ENCODE results near the gene ZER1. TPM values are rescaled to one million over a fixed set of nuclear protein-coding genes. Genes with fewer than 3 reads are reported as not detected.

The ZER1 gene
- polyA plus RNA-seq, 1 experiment, result 28.0 TPM

GRCh38 chr9:128718475-128718874, 53.3 kb downstream of the ZER1 start:
- TF ChIP-seq, protein P1, sequence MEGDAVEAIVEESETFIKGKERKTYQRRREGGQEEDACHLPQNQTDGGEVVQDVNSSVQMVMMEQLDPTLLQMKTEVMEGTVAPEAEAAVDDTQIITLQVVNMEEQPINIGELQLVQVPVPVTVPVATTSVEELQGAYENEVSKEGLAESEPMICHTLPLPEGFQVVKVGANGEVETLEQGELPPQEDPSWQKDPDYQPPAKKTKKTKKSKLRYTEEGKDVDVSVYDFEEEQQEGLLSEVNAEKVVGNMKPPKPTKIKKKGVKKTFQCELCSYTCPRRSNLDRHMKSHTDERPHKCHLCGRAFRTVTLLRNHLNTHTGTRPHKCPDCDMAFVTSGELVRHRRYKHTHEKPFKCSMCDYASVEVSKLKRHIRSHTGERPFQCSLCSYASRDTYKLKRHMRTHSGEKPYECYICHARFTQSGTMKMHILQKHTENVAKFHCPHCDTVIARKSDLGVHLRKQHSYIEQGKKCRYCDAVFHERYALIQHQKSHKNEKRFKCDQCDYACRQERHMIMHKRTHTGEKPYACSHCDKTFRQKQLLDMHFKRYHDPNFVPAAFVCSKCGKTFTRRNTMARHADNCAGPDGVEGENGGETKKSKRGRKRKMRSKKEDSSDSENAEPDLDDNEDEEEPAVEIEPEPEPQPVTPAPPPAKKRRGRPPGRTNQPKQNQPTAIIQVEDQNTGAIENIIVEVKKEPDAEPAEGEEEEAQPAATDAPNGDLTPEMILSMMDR (IDR thresholded peaks at IDR 0.05; ENCODE audit: low read depth, low read length), result no peak
- DNase-seq (ENCODE audit: low read depth, low spot score), result no peak
- Histone ChIP-seq H3K9me3 (ENCODE audit: control insufficient read depth, insufficient read depth, low read length) (no peaks in the 10 kb centered on the region; the same call in 1 of the 2 replicates), H3K27ac (ENCODE audit: low read depth, low read length) (no peak overlapping the region), H3K4me3 (ENCODE audit: low read depth, low read length) (no peak overlapping the region), H3K27me3 (ENCODE audit: control insufficient read depth, insufficient read depth, low read length) (no peaks in the 10 kb centered on the region)
- POLR2A ChIA-PET, result interaction anchor here (0.7 kb wide), 1 partner anchor 208 kb away, joined by 4 read pairs; no protein-coding TSS in a partner anchor
- CTCF ChIA-PET, result interaction anchor here (0.8 kb wide), 1 partner anchor 15 kb away, joined by 3 read pairs; no protein-coding TSS in a partner anchor

GRCh38 chr9:128718047-128718446, 53.7 kb downstream of the ZER1 start:
- CTCF ChIA-PET, result interaction anchor here (0.6 to 1.0 kb wide), 3 partner anchors 15 to 247 kb away, joined by 3 to 6 read pairs (median 4); partner anchors contain the start of gene PKN3
- TF ChIP-seq, protein P1 (IDR thresholded peaks at IDR 0.05; ENCODE audit: low read depth, low read length), result no peak
- no peak overlapping the region for H3K27ac ChIP-seq (ENCODE audit: low read depth, low read length)

DNA sequence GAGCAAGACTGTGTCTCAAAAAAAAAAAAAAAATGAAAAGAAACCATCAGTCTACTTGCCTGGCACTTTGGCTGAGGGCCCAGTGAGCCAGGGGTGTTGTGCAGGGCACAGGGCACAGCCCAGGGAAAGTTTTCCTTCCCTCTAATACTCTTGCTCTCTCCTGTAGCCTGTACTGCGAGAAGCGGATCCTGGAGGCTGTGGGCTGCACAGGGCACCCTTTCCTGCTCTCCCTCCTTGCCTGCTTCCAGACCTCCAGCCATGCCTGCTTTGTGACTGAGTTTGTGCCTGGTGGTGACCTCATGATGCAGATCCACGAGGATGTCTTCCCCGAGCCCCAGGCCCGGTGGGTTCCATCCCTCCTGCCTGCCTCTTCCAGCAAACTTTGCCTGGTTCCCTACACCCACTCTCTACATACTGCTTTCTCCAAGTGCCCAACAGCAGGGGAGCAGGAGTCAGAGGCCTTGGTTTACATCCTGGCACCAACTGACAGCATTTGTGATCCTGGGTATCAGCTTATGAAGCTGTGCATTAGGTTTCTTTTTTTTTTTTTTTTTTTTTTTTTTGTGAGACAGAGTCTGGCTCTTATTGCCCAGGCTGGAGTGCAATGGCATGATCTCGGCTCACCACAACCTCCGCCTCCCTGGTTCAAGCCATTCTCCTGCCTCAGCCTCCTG, 55.0 kb downstream of the ZER1 start:
- TF ChIP-seq, protein P1 (IDR thresholded peaks at IDR 0.05; ENCODE audit: low read depth, low read length), result no peak
- CTCF ChIA-PET, result no interaction called here
- POLR2A ChIA-PET, result interaction anchor here (0.6 kb wide), 2 partner anchors 43 to 288 kb away, joined by 3 to 4 read pairs; no protein-coding TSS in a partner anchor
- no peak for DNase-seq (ENCODE audit: low read depth, low spot score)
- Histone ChIP-seq H3K9me3 (ENCODE audit: control insufficient read depth, insufficient read depth, low read length) (no peaks in the 10 kb centered on the region; the same call in 1 of the 2 replicates), H3K27me3 (ENCODE audit: control insufficient read depth, insufficient read depth, low read length) (no peaks in the 10 kb centered on the region), H3K4me3 (ENCODE audit: low read depth, low read length) (no peak overlapping the region), H3K27ac (ENCODE audit: low read depth, low read length) (no peak overlapping the region)

More at GRCh38 chr9:128718047-128718446, 53.7 kb downstream of the ZER1 start:
- Histone ChIP-seq H3K4me3 (ENCODE audit: low read depth, low read length) (no peak overlapping the region), H3K9me3 (ENCODE audit: control insufficient read depth, insufficient read depth, low read length) (no peaks in the 10 kb centered on the region; the same call in 1 of the 2 replicates), H3K27me3 (ENCODE audit: control insufficient read depth, insufficient read depth, low read length) (no peaks in the 10 kb centered on the region)
- no peak for DNase-seq (ENCODE audit: low read depth, low spot score)
- POLR2A ChIA-PET, result interaction anchor here (0.7 kb wide), 1 partner anchor 208 kb away, joined by 4 read pairs; no protein-coding TSS in a partner anchor

DNA sequence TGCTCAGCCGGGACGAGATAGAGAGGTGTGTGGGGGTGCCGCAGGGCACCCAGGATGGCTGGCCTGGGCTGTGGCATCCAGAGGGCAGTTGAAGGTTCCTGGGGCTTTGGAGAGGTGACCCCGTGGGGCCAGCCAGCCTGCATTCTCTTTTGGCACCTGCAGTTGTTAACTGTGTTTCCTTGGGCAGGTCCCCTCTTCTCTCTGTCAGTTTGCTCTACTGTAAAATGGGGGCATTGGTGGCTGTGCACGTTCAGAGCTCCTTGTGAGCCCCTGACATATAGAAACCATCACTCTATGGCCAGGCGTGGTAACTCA, 56.3 kb downstream of the ZER1 start:
- H3K9me3 ChIP-seq (ENCODE audit: control insufficient read depth, insufficient read depth, low read length), result no peaks in the 10 kb centered on the region
- no peak for DNase-seq (ENCODE audit: low read depth, low spot score)
- H3K27me3 ChIP-seq (ENCODE audit: control insufficient read depth, insufficient read depth, low read length), result no peaks in the 10 kb centered on the region
- TF ChIP-seq, protein P1 (IDR thresholded peaks at IDR 0.05; ENCODE audit: low read depth, low read length), result no peak
- POLR2A ChIA-PET, result interaction anchor here (0.6 to 0.9 kb wide), 2 partner anchors 18 to 22 kb away, joined by 3 to 9 read pairs; no protein-coding TSS in a partner anchor
- H3K4me3 ChIP-seq (ENCODE audit: low read depth, low read length), result no peak overlapping the region
- no peak overlapping the region for H3K27ac ChIP-seq (ENCODE audit: low read depth, low read length)
- CTCF ChIA-PET, result interaction anchor here (1.4 kb wide), 1 partner anchor 18 kb away, joined by 5 read pairs; no protein-coding TSS in a partner anchor

Measured in AG04450 (cell line).